LNCAP (cell line): ENCODE data around the gene IFT43.

Experiments
- TF ChIP-seq, protein P1 (sequence below): fragments of 450-650 bp; IDR thresholded peaks from 2 replicates; pipeline ENCODE4 v1.5.1; 2017; ENCODE audit warnings: mild to moderate bottlenecking

IFT43 gene

DNA sequence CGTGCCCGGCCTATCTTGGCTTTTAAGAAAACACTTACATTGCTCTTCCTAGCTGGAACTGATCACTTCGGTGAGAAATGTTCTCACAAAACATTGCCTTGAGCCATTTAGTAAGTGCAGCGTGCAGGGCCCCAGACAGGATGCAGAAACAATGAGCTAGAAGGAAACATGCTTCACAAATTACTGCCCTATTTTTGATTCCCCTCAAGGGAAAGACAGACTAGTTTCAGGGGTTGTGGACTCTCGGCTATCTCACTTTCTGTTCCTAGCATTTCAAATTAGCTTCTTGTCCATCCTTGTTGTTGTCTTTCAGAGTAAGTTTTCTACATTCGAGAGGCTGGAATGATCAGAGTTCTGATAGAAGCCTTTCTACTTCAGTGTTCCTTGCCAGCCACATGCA is 25.3 kb upstream of the IFT43 start:
- TF ChIP-seq, protein P1, sequence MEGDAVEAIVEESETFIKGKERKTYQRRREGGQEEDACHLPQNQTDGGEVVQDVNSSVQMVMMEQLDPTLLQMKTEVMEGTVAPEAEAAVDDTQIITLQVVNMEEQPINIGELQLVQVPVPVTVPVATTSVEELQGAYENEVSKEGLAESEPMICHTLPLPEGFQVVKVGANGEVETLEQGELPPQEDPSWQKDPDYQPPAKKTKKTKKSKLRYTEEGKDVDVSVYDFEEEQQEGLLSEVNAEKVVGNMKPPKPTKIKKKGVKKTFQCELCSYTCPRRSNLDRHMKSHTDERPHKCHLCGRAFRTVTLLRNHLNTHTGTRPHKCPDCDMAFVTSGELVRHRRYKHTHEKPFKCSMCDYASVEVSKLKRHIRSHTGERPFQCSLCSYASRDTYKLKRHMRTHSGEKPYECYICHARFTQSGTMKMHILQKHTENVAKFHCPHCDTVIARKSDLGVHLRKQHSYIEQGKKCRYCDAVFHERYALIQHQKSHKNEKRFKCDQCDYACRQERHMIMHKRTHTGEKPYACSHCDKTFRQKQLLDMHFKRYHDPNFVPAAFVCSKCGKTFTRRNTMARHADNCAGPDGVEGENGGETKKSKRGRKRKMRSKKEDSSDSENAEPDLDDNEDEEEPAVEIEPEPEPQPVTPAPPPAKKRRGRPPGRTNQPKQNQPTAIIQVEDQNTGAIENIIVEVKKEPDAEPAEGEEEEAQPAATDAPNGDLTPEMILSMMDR = no peak

- TF ChIP-seq, protein P1 = no peak
Measured at GRCh38 chr14:75961662-75962061, 23.9 kb upstream of the IFT43 start.

DNA sequence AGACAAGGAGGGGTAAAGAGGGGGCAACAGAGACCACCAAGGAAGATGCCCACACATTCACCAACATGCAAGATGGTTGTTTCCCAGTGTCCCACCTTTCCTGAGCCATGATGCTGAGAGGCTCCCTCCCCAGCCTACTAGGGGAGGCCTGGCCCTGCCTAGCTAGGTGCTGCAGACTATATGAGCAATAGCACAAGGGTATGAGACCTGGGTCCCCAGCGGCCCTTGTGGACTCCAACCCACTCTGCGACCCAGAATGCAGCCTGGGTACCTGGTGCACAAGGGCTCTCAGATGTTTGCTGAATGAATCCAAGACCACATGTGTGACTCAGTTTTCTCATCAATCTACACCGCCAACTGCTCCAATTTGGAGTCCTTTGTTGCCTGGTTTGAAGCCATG is 17.7 kb upstream of the IFT43 start:
- TF ChIP-seq, protein P1 = no peak

DNA sequence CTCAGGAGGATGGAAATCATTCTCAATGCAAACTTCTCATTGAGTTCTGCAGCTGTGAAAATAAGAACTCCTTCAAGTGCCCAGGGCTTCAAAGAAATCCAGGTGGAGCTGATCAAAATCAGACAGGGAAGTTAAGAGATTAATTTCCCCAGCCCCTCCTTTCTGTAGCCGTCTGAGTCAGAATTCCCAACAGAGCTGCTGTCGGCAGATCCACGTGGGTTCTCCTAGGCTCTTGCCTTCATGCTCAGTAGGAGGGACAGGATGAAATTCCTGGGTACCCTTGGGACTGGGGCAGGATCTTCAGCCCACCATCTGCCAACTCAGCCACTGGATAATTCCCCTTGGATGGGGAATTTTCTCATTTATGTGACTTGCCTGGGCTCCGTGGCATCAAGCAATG is 17.1 kb upstream of the IFT43 start:
- TF ChIP-seq, protein P1 = no peak

DNA sequence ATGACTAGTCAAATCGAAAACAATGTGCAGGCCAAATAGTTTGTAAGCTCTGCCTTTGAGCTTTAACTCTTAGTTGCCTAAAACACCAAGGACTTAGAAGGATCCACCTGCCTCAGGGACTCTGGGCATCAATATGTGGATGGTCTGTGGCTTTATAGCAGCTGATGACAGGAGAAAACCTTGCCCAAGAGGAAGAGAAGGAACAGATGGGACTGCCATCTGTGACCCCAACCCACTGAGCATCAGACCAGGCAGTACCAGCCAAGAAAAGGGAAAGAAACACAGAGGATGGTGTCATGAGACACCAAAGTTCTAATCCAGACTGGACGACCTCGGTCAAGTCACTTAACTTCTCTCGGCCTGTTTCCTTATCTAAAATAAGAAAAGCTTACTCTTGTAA is 16.4 kb upstream of the IFT43 start:
- TF ChIP-seq, protein P1 = no peak

DNA sequence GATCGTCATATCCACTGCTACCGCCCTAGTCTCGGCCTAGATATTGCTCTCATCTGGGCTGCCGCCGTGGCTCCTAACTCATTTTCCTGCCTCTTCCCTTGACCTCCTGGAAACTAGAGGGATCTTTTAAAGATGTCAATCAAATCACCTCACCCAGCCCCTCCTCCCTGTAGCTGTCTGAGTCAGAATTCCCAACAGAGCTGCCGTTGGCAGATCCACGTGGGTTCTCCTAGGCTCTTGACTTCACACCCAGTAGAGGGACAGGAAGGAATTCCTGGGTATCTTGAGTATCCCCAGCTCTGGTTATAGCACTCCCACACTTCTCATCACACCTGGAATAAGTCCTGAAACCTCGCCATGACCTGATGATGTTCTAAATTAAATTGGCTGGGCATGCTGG is 15.7 kb upstream of the IFT43 start:
- TF ChIP-seq, protein P1 = no peak

- TF ChIP-seq, protein P1 = no peak
Measured at GRCh38 chr14:75970989-75971388, 14.6 kb upstream of the IFT43 start.

DNA sequence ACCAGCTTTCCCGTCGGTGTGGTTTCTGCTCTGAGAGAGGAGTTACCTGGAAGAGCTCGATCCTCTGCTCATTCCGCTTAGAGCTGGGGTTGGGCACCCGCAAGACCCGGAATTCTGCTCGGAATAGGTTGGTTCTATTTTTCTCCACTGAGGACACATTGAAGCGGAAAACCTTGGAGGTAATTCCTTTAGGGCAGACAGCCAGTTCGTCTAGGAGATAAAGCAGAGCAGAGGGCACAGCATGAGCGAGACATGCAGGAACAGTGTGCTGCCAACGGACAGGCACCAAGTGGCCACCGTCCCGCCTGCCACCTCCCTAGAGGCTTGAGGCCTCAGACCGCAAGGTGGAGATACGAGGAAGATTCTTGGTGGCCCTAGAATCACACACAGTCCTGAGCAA is 14.1 kb upstream of the IFT43 start:
- TF ChIP-seq, protein P1 = no peak
